Activated CD8-positive, alpha-beta memory T cell treated with anti-CD3 and anti-CD28 coated beads for 36 hours (primary cell): ENCODE data around the gene BAZ1A. TPM values are rescaled to one million over a fixed set of nuclear protein-coding genes. Genes with fewer than 3 reads are reported as not detected.
"Not testable (repeated sequence)": the region's sequence is repeated elsewhere in the genome, so short reads cannot be mapped to it uniquely, and the experiment has no call there.

Experiments
- CTCF ChIA-PET: fragments of 350-600 bp; sonication (Branson Sonifier 250); formaldehyde crosslinking; loops from one replicate; lab custom pipeline; 2021; ENCODE audit warnings: antibody characterized with exemption; lab: Charles Lee
- POLR2A ChIA-PET: fragments of 350-600 bp; sonication (Branson Sonifier 250); formaldehyde crosslinking; loops from one replicate; lab custom pipeline; 2021; ENCODE audit warnings: antibody characterized with exemption; lab: Charles Lee
- total RNA-seq, 2 experiments: library from RNA; stranded (reverse); gene quantifications; one replicate each; pipeline ENCODE4 v1.2.3, GENCODE V29; 2021

Gene BAZ1A
- total RNA-seq, 2 experiments from 2014 or later: 61.6 to 61.8 TPM

GRCh38 chr14:34749408-34749807, 125.8 kb downstream of the BAZ1A start:
- POLR2A ChIA-PET: no interaction called here
- CTCF ChIA-PET: interaction anchor here (0.7 to 2.3 kb wide), 2 partner anchors 77 to 150 kb away, joined by 3 to 6 read pairs; no protein-coding TSS in a partner anchor

- ChIA-PET CTCF (interaction anchor here (1.0 kb wide), 1 partner anchor 19 kb away, joined by 3 read pairs; no protein-coding TSS in a partner anchor), POLR2A (no interaction called here)
These were observed 132.7 kb downstream of the BAZ1A start for GRCh38 chr14:34742270-34743115.

GRCh38 chr14:34741840-34742239, 133.3 kb downstream of the BAZ1A start:
- POLR2A ChIA-PET: no interaction called here

DNA sequence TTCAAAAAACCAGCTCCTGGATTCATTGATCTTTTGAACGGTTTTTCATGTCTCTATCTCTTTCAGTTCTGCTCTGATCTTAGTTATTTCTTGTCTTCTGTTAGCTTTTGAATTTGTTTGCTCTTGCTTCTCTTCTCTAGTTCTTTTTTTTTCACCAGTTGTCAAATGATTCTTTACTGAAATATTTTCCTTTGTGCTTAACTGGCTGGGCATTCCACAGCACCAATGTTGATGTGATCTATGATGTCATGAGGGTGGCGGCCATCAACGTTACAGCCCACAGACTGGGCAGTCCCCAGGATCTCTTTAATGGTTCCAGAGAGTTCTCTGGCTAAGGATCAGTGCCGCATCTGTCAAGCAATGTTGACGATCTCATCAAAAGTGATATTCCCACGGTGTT, 135.0 kb downstream of the BAZ1A start:
- CTCF ChIA-PET, POLR2A ChIA-PET: not testable (repeated sequence)

More at GRCh38 chr14:34741840-34742239, 133.3 kb downstream of the BAZ1A start:
- CTCF ChIA-PET: interaction anchor here (1.0 kb wide), 1 partner anchor 19 kb away, joined by 3 read pairs; no protein-coding TSS in a partner anchor

DNA sequence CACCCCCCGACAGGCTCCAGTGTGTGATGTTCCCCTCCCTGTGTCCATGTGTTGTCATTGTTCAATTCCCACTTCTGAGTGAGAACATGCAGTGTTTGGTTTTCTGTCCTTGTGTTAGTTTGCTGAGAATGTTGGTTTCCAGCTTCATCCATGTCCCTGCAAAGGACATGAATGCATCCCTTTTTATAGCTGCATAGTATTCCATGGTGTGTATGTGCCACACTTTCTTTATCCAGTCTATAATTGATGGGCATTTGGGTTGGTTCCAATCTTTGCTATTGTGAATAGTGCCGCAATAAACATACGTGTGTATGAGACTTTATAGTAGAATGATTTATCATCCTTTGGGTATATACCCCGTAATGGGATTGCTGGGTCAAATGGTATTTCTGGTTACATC, 138.1 kb downstream of the BAZ1A start:
- CTCF ChIA-PET, POLR2A ChIA-PET: not testable (repeated sequence)

DNA sequence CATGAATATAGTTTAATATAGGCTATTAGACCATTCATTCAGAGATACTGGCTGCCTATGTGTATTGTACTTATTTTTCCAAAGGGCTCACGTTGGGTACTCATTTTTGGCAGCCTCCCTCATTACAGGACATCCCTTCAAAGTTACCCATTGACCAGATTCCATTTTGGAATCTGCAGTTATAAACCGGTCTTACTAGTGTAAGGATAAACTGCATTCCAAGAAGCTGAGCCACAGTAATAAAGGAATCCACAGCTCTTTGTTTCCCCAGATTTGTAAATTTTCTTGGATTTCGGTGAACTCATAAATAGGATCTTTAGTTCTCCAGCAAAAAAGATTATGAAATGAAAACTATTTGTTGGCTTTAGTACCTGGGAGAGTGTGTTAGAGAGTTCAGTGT, 141.9 kb downstream of the BAZ1A start:
- POLR2A ChIA-PET: interaction anchor here (0.5 kb wide), 2 partner anchors 110 to 169 kb away, joined by 3 to 5 read pairs; no protein-coding TSS in a partner anchor

DNA sequence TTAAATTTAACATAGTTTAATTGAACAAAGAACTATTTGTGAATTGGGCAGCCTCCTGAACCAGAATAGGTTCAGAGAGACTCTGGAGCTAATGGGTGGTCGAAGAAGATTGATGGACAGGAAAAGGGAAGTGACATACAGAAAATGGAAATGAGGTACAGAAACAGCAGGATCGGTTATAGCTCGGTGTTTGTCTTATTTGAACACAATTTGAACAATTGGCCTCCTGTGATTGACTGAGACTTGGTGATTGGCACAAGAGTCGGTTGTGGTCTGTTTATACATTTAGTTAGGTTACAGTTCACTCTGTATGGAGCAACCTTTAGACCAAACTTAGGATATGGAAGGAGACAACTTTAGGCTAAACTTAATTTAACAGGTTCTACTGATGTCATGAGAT, 142.4 kb downstream of the BAZ1A start:
- ChIA-PET POLR2A (interaction anchor here (0.5 kb wide), 2 partner anchors 111 to 169 kb away, joined by 3 to 5 read pairs; no protein-coding TSS in a partner anchor), CTCF (no interaction called here)

More for the DNA sequence above, 141.9 kb downstream of the BAZ1A start:
- CTCF ChIA-PET: interaction anchor here (1.5 kb wide), 1 partner anchor 10 kb away, joined by 5 read pairs; no protein-coding TSS in a partner anchor

GRCh38 chr14:34723867-34724266, 151.3 kb downstream of the BAZ1A start:
- ChIA-PET CTCF (interaction anchor here (1.1 to 1.8 kb wide), 2 partner anchors 31 to 54 kb away, joined by 4 to 5 read pairs; no protein-coding TSS in a partner anchor), POLR2A (no interaction called here)

GRCh38 chr14:34722723-34723545, 152.2 kb downstream of the BAZ1A start:
- ChIA-PET CTCF (interaction anchor here (0.8 to 1.8 kb wide), 13 partner anchors 9 to 56 kb away, joined by 3 to 13 read pairs (median 3); partner anchors contain the start of gene CFL2), POLR2A (interaction anchor here (0.6 kb wide), 2 partner anchors 150 to 440 kb away, joined by 3 read pairs; no protein-coding TSS in a partner anchor)

GRCh38 chr14:34721129-34721528, 154.0 kb downstream of the BAZ1A start:
- ChIA-PET POLR2A (no interaction called here), CTCF (no interaction called here)

- ChIA-PET POLR2A (no interaction called here), CTCF (interaction anchor here (1.2 to 1.4 kb wide), 2 partner anchors 11 to 46 kb away, joined by 3 to 5 read pairs; no protein-coding TSS in a partner anchor)
These were observed 156.3 kb downstream of the BAZ1A start for GRCh38 chr14:34718750-34719304.

GRCh38 chr14:34715127-34715863, 159.9 kb downstream of the BAZ1A start:
- POLR2A ChIA-PET: no interaction called here
- CTCF ChIA-PET: interaction anchor here (1.6 kb wide), 1 partner anchor 9 kb away, joined by 3 read pairs; no protein-coding TSS in a partner anchor

DNA sequence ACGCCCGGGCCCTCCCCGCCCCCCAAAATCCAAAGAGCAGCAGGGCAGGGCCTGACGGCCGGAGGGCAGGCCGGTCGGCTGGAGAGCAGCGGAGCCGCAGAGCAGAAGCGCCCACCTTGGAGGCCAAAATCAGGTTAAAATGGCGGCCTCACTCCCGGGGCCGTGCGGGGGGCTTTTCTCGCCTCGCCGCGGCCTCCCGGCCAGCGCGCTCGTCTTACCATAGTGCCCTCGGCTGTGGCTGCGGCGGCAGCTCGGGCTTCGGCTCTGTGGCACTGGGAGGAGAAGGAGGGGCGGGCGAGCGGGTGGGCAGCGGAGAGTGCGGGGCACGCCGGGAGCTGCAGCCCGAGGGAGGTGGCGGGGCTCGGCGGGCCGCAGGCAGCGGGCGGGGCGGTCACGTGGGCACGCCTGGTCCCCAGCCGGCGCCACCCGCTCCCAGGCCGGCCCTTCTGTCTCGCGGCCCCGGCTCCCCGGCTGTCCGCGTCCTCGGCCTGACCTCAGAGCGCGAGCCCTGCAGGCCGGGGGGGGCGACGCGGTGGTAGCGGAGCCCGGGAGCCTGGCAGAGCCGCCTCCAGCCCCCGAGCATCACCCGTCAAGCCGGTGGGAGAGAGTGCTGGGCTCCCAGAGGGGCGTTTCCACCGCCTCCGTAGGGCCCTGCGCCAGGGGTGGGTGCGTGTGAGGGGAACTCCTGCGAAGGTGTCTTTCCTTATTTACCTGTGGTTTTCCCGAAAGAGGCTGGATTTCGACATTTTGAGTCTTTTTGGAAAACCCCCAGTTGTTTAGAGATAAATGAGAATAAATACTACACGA, 160.6 kb downstream of the BAZ1A start, which contains the start of gene CFL2:
Gene CFL2, minus strand, starts transcription at position 274 of the 807 bp plus-strand sequence. Its CDS starts 53 bp downstream, at position 221.
- ChIA-PET POLR2A (no interaction called here), CTCF (interaction anchor here (0.8 to 1.5 kb wide), 4 partner anchors 9 to 331 kb away, joined by 3 read pairs; partner anchors contain the start of gene FAM177A1)

GRCh38 chr14:34713681-34714319, 161.4 kb downstream of the BAZ1A start:
- POLR2A ChIA-PET: interaction anchor here (0.6 to 0.8 kb wide), 3 partner anchors 333 to 690 kb away, joined by 3 to 5 read pairs (median 3); no protein-coding TSS in a partner anchor
- CTCF ChIA-PET: interaction anchor here (0.8 to 1.5 kb wide), 4 partner anchors 9 to 332 kb away, joined by 3 read pairs; partner anchors contain the start of gene FAM177A1

DNA sequence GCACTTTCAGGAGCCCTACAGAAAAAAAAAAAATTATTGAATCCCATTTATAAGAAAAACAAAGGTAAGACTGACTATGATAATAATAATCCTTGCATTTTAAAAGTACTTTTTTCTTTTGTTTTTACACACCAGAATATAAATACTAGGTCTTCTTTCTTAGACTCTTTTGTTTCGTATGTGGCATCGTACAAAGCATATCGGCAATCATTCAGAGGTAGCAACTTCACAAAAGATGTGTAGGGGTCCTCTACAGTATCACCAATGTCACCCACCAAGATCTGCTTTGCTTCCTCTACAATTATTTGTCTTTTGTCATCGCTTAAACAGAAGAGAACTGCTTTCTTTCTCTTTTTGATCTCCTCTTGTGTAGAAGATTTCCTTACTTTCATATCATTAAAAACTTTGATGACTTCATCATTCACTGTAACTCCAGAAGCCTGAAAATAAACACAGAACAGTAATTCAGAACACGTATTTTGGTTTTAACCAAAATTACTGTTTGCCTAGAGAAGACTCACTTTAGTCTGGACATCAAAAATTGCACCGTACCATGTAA, 162.0 kb downstream of the BAZ1A start:
- POLR2A ChIA-PET: interaction anchor here (0.6 to 0.8 kb wide), 4 partner anchors 157 to 691 kb away, joined by 3 to 5 read pairs (median 3); no protein-coding TSS in a partner anchor
- CTCF ChIA-PET: interaction anchor here (1.2 to 1.5 kb wide), 2 partner anchors 10 to 333 kb away, joined by 3 read pairs; partner anchors contain the start of gene FAM177A1
